Neural cell (in vitro differentiated cells): ENCODE data around the gene ARNT2. TPM values are rescaled to one million over a fixed set of nuclear protein-coding genes. Genes with fewer than 3 reads are reported as not detected.

Experiments used
- H2AFZ ChIP-seq: fragments of 200-600, 300-800 bp; sonication (generic), shearing (Covaris generic); 2 replicates; pipeline ENCODE4 v1.6.0; 2014; ENCODE audit warnings: low read depth, mild to moderate bottlenecking, antibody characterized with exemption, low read length, moderate library complexity
- H3F3A ChIP-seq: fragments of 200-600 bp; shearing (Covaris generic); 2 replicates; pipeline ENCODE4 v1.6.1; 2016; ENCODE audit warnings: mild to moderate bottlenecking, moderate library complexity, mixed read lengths, antibody characterized with exemption, low read length; ENCODE audit not compliant: insufficient read depth, poor library complexity, severe bottlenecking
- H3K27ac ChIP-seq: fragments of 200-600, 300-800 bp; sonication (generic), shearing (Covaris generic); 2 replicates; pipeline ENCODE4 v1.5.1; 2014; ENCODE audit warnings: mild to moderate bottlenecking, low read length, moderate library complexity
- H3K27me3 ChIP-seq: fragments of 300-800, 200-600 bp; sonication (generic), shearing (Covaris generic); 2 replicates; pipeline ENCODE4 v1.6.0; 2014; ENCODE audit warnings: mild to moderate bottlenecking, low read depth, low read length, moderate library complexity; ENCODE audit not compliant: insufficient read depth
- H3K36me3 ChIP-seq: fragments of 300-800, 200-600 bp; sonication (generic), shearing (Covaris generic); 2 replicates; pipeline ENCODE4 v1.5.1; 2014; ENCODE audit warnings: mild to moderate bottlenecking, antibody characterized with exemption, low read length, moderate library complexity; ENCODE audit not compliant: insufficient read depth
- H3K4me2 ChIP-seq: fragments of 300-800, 200-600 bp; sonication (generic), shearing (Covaris generic); 2 replicates; pipeline ENCODE4 v1.6.0; 2014; ENCODE audit warnings: mild to moderate bottlenecking, low read length
- H3K4me3 ChIP-seq: fragments of 300-800, 200-600 bp; sonication (generic), shearing (Covaris generic); 2 replicates; pipeline ENCODE4 v1.5.1; 2014; ENCODE audit warnings: mild to moderate bottlenecking, low read length, moderate library complexity
- H3K79me2 ChIP-seq: fragments of 200-600 bp; shearing (Covaris generic); replicated peaks from 2 replicates; pipeline ENCODE4 v1.6.0; 2014; ENCODE audit warnings: mild to moderate bottlenecking, low read length, moderate library complexity; ENCODE audit not compliant: insufficient read depth
- H3K9ac ChIP-seq: fragments of 300-800, 200-600 bp; sonication (generic), shearing (Covaris generic); 2 replicates; pipeline ENCODE4 v1.6.1; 2016; ENCODE audit warnings: mild to moderate bottlenecking, low read length, mixed read lengths
- H3K9me2 ChIP-seq: fragments of 200-600 bp; shearing (Covaris generic); 2 replicates; pipeline ENCODE4 v1.6.1; 2016; ENCODE audit warnings: mild to moderate bottlenecking, low read length, mixed read lengths; ENCODE audit not compliant: insufficient read depth
- H3K9me3 ChIP-seq: fragments of 200-600, 300-800 bp; sonication (generic), shearing (Covaris generic); 2 replicates; pipeline ENCODE4 v1.6.1; 2016; ENCODE audit warnings: mild to moderate bottlenecking, mixed run types, low read length, moderate library complexity, mixed read lengths
- H4K20me1 ChIP-seq: fragments of 200-600 bp; shearing (Covaris generic); 2 replicates; pipeline ENCODE4 v1.6.1; 2016; ENCODE audit warnings: mild to moderate bottlenecking, mixed run types; ENCODE audit not compliant: insufficient read depth
- CTCF ChIP-seq: fragments of 450-650 bp; IDR thresholded peaks from 2 replicates; pipeline ENCODE4 v1.5.1; 2014; ENCODE audit warnings: antibody characterized with exemption, mild to moderate bottlenecking, moderate library complexity; ENCODE audit not compliant: poor library complexity, severe bottlenecking
- EP300 ChIP-seq: fragments of 450-650 bp; conservative IDR thresholded peaks from 2 replicates; pipeline ENCODE4 v1.6.1; 2014; ENCODE audit warnings: antibody characterized with exemption, mild to moderate bottlenecking, moderate library complexity; ENCODE audit not compliant: poor library complexity, severe bottlenecking
- EZH2 ChIP-seq: fragments of 200-600, 300-800 bp; shearing (Covaris generic), sonication (generic); IDR thresholded peaks from 2 replicates; pipeline ENCODE4 v1.6.1; 2014; ENCODE audit warnings: antibody characterized with exemption, low read length, borderline replicate concordance, mild to moderate bottlenecking; ENCODE audit not compliant: insufficient read depth, poor library complexity, severe bottlenecking
- MXI1 ChIP-seq: fragments of 450-650 bp; conservative IDR thresholded peaks from 2 replicates; pipeline ENCODE4 v1.6.1; 2014; ENCODE audit warnings: antibody characterized with exemption, mild to moderate bottlenecking; ENCODE audit not compliant: poor library complexity, severe bottlenecking
- POLR2AphosphoS5 ChIP-seq: IDR thresholded peaks from 2 replicates; pipeline ENCODE4 v1.6.1; 2012
- RAD21 ChIP-seq: fragments of 450-650 bp; conservative IDR thresholded peaks from 2 replicates; pipeline ENCODE4 v1.6.1; 2014; ENCODE audit warnings: antibody characterized with exemption, mild to moderate bottlenecking, moderate library complexity
- SMC3 ChIP-seq: fragments of 450-650 bp; conservative IDR thresholded peaks from 2 replicates; pipeline ENCODE4 v1.6.1; 2014; ENCODE audit warnings: antibody characterized with exemption, mild to moderate bottlenecking, moderate library complexity; ENCODE audit not compliant: poor library complexity
- TAF1 ChIP-seq: IDR thresholded peaks from 2 replicates; pipeline ENCODE4 v1.6.1; 2012; ENCODE audit warnings: low read depth
- polyA plus RNA-seq: library from polyadenylated mRNA; depleted of rRNA; stranded (reverse); fragments of >200 nt; gene quantifications from 2 replicates; pipeline ENCODE4 v1.2.3, GENCODE V29; 2014
- TF ChIP-seq, protein P1 (sequence below): IDR thresholded peaks from 2 replicates; pipeline ENCODE4 v1.6.1; 2012; ENCODE audit warnings: borderline replicate concordance

Gene ARNT2
- polyA plus RNA-seq, 1 donor from 2014 or later = 41.2 TPM

DNA sequence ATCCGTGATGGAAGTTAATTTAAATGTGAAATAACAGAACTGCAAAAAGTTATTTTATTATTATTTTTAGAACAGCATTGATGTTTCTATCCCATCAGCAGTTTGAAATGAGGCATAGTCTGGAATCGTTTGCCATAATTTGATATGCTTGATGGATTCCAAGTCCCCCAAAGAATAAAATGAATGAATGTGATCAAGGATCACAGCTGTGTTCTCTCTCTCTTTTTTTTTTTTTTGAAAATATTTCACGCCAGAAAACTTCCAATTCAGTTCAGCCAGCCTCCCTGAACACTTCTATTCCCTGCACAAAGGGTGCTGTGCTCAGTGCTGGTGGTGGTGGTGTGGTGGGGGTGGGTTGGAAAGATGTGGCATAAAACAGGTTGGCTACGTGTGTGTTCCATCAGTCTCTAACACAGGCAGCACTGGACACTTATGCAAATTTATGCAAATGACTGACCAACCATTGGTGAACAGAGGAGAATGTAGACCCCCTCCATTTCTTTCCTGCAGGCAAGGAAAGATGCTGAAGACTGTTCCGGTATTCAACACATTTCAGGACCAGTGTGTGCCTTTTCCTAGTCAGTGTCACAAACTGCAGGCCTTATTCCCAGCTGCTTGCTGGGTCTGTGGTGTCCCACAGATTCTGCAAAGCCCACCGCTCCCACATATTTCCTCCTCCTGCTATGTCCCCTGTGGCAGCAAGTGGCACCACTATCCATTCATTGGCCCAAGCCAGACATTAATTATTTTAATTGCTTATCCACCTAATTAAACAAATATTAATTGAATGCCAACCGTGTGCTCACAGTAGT is 10.6 kb downstream of the ARNT2 start:
- Histone ChIP-seq H3K4me3 (no peak overlapping the region), H3F3A (no peaks in the 10 kb centered on the region), H2AFZ (no peak overlapping the region), H3K4me2 (no peak overlapping the region), H4K20me1 (no peaks in the 10 kb centered on the region), H3K9me3 (no peaks in the 10 kb centered on the region), H3K9ac (no peak overlapping the region), H3K36me3 (no peaks in the 10 kb centered on the region), H3K27ac (no peak overlapping the region), H3K79me2 (peaks cover 85% of the 10 kb centered on the region), H3K27me3 (no peaks in the 10 kb centered on the region), H3K9me2 (no peaks in the 10 kb centered on the region)
- no peak for TF ChIP-seq EP300
- TF ChIP-seq TAF1 = no peak
- TF ChIP-seq SMC3 = no peak
- TF ChIP-seq, protein P1, sequence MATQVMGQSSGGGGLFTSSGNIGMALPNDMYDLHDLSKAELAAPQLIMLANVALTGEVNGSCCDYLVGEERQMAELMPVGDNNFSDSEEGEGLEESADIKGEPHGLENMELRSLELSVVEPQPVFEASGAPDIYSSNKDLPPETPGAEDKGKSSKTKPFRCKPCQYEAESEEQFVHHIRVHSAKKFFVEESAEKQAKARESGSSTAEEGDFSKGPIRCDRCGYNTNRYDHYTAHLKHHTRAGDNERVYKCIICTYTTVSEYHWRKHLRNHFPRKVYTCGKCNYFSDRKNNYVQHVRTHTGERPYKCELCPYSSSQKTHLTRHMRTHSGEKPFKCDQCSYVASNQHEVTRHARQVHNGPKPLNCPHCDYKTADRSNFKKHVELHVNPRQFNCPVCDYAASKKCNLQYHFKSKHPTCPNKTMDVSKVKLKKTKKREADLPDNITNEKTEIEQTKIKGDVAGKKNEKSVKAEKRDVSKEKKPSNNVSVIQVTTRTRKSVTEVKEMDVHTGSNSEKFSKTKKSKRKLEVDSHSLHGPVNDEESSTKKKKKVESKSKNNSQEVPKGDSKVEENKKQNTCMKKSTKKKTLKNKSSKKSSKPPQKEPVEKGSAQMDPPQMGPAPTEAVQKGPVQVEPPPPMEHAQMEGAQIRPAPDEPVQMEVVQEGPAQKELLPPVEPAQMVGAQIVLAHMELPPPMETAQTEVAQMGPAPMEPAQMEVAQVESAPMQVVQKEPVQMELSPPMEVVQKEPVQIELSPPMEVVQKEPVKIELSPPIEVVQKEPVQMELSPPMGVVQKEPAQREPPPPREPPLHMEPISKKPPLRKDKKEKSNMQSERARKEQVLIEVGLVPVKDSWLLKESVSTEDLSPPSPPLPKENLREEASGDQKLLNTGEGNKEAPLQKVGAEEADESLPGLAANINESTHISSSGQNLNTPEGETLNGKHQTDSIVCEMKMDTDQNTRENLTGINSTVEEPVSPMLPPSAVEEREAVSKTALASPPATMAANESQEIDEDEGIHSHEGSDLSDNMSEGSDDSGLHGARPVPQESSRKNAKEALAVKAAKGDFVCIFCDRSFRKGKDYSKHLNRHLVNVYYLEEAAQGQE = no peak
- TF ChIP-seq POLR2AphosphoS5 = no peak
- TF ChIP-seq CTCF = no peak
- TF ChIP-seq RAD21 = no peak
- no peak for TF ChIP-seq EZH2
- TF ChIP-seq MXI1 = no peak

DNA sequence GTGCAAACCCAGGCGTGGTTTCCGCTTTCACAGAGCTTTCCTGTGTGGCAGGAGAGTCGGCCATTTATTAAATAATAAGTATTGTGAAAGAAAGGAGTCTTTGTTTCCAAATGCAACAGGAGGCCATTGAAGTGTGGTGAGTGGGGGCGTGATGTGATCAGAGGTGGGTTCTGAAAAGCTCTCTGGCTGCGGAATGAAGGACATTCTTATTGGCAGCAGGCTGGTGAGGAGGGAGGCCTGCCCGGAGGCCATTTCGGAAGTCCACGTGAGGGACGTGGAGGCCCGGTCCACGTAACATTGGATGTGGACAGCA is 11.1 kb downstream of the ARNT2 start:
- H3K9me2 ChIP-seq = no peaks in the 10 kb centered on the region
- no peak overlapping the region for H2AFZ ChIP-seq
- no peaks in the 10 kb centered on the region for H3K27me3 ChIP-seq
- H3K36me3 ChIP-seq = no peaks in the 10 kb centered on the region
- H3F3A ChIP-seq = no peaks in the 10 kb centered on the region
- H3K9me3 ChIP-seq = no peaks in the 10 kb centered on the region
- no peaks in the 10 kb centered on the region for H4K20me1 ChIP-seq
- no peak overlapping the region for H3K4me3 ChIP-seq
- TF ChIP-seq CTCF = no peak
- no peak for TF ChIP-seq TAF1
- TF ChIP-seq SMC3 = no peak
- no peak for TF ChIP-seq MXI1
- no peak for TF ChIP-seq RAD21
- TF ChIP-seq, protein P1 = no peak
- TF ChIP-seq EP300 = no peak
- no peak for TF ChIP-seq POLR2AphosphoS5
- no peak for TF ChIP-seq EZH2
- H3K4me2 ChIP-seq = no peak overlapping the region
- H3K9ac ChIP-seq = no peak overlapping the region
- H3K27ac ChIP-seq = no peak overlapping the region
- H3K79me2 ChIP-seq = peaks cover 80% of the 10 kb centered on the region
